ENCODE results near the gene AKAP13.

Gene AKAP13

GRCh38 chr15:85383470-85384148 lies 3.2 kb downstream of the AKAP13 start:
- Histone ChIP-seq H3K36me3 (no peaks in the 10 kb centered on the region), H3K4me1 (ENCODE audit: control insufficient read depth in 1 of 2, insufficient read depth in 1 of 2, low read depth in 1 of 2, low read length in 1 of 2) (peaks cover 14 to 15% of the 10 kb centered on the region in 2 experiments)

GRCh38 chr15:85386261-85386660 lies 5.9 kb downstream of the AKAP13 start:
- Histone ChIP-seq H3K27ac (no peak overlapping the region), H3K36me3 (no peaks in the 10 kb centered on the region), H3K4me3 (ENCODE audit: low read depth in 1 of 2, low read length in 1 of 2) (no peak overlapping the region), H3K27me3 (peaks cover 36% of the 10 kb centered on the region), H3K9me3 (no peaks in the 10 kb centered on the region), H3K4me1 (ENCODE audit: control insufficient read depth in 1 of 2, insufficient read depth in 1 of 2, low read depth in 1 of 2, low read length in 1 of 2) (peaks cover 4 to 5% of the 10 kb centered on the region in 2 experiments)
- no peak for TF ChIP-seq CTCF (IDR thresholded peaks at IDR 0.05)

More at GRCh38 chr15:85383470-85384148, 3.2 kb downstream of the AKAP13 start:
- H3K4me3 ChIP-seq (ENCODE audit: low read depth in 1 of 2, low read length in 1 of 2), result no peak overlapping the region
- no peak overlapping the region for H3K27ac ChIP-seq
- no peak for TF ChIP-seq CTCF (IDR thresholded peaks at IDR 0.05)
- no peaks in the 10 kb centered on the region for H3K9me3 ChIP-seq
- peaks cover 55% of the 10 kb centered on the region for H3K27me3 ChIP-seq

GRCh38 chr15:85388566-85389305 lies 8.3 kb downstream of the AKAP13 start:
- no peak overlapping the region for H3K27ac ChIP-seq
- H3K27me3 ChIP-seq, result peaks cover 11% of the 10 kb centered on the region
- H3K9me3 ChIP-seq, result no peaks in the 10 kb centered on the region
- no peak overlapping the region for H3K4me3 ChIP-seq (ENCODE audit: low read depth in 1 of 2, low read length in 1 of 2)
- no peaks in the 10 kb centered on the region for H3K36me3 ChIP-seq
- H3K4me1 ChIP-seq (ENCODE audit: control insufficient read depth in 1 of 2, insufficient read depth in 1 of 2, low read depth in 1 of 2, low read length in 1 of 2), result no peaks in the 10 kb centered on the region
- no peak for TF ChIP-seq CTCF (IDR thresholded peaks at IDR 0.05)

- H3K4me1 ChIP-seq (ENCODE audit: control insufficient read depth in 1 of 2, insufficient read depth in 1 of 2, low read depth in 1 of 2, low read length in 1 of 2), result no peaks in the 10 kb centered on the region
- H3K4me3 ChIP-seq (ENCODE audit: low read depth in 1 of 2, low read length in 1 of 2), result no peak overlapping the region
- H3K27me3 ChIP-seq, result peaks cover 7% of the 10 kb centered on the region
- no peaks in the 10 kb centered on the region for H3K36me3 ChIP-seq
- H3K9me3 ChIP-seq, result no peaks in the 10 kb centered on the region
- TF ChIP-seq CTCF (IDR thresholded peaks at IDR 0.05), result no peak
- no peak overlapping the region for H3K27ac ChIP-seq
Measured at GRCh38 chr15:85389306-85389650, 8.9 kb downstream of the AKAP13 start.

- no peak overlapping the region for H3K27ac ChIP-seq
- H3K4me3 ChIP-seq (ENCODE audit: low read depth in 1 of 2, low read length in 1 of 2), result no peak overlapping the region
- peaks cover 2% of the 10 kb centered on the region for H3K27me3 ChIP-seq
- H3K4me1 ChIP-seq (ENCODE audit: control insufficient read depth in 1 of 2, insufficient read depth in 1 of 2, low read depth in 1 of 2, low read length in 1 of 2), result no peaks in the 10 kb centered on the region
- H3K36me3 ChIP-seq, result no peaks in the 10 kb centered on the region
- no peak for TF ChIP-seq CTCF (IDR thresholded peaks at IDR 0.05)
- no peaks in the 10 kb centered on the region for H3K9me3 ChIP-seq
Measured at GRCh38 chr15:85389772-85390171, 9.4 kb downstream of the AKAP13 start.
